Loucy (cell line): ENCODE data around the gene CPNE2.

Experiments
- H2AFZ ChIP-seq: fragments of 200-600 bp; sonication (generic); 2 replicates; pipeline ENCODE4 v1.6.0; 2016; ENCODE audit warnings: antibody characterized with exemption, mild to moderate bottlenecking, low read length, moderate library complexity
- H3F3A ChIP-seq: fragments of 200-600 bp; 2 replicates; pipeline ENCODE4 v1.6.0; 2016; ENCODE audit warnings: antibody characterized with exemption, low read depth, mild to moderate bottlenecking
- H3K27me3 ChIP-seq: fragments of 200-600 bp; sonication (generic); 2 replicates; pipeline ENCODE4 v1.6.1; 2014; ENCODE audit warnings: low read length, mild to moderate bottlenecking; ENCODE audit not compliant: insufficient read depth, poor library complexity, severe bottlenecking
- H3K36me3 ChIP-seq: fragments of 200-600 bp; sonication (generic); 2 replicates; pipeline ENCODE4 v1.6.1; 2016; ENCODE audit warnings: low read length; ENCODE audit not compliant: insufficient read depth
- H3K4me1 ChIP-seq: fragments of 200-600 bp; sonication (generic); 2 replicates; pipeline ENCODE4 v1.5.1; 2014; ENCODE audit warnings: low read length, mild to moderate bottlenecking; ENCODE audit not compliant: insufficient read depth, poor library complexity, severe bottlenecking
- H3K4me2 ChIP-seq: fragments of 200-600 bp; sonication (generic); 2 replicates; pipeline ENCODE4 v1.6.0; 2014; ENCODE audit warnings: antibody characterized with exemption, low read length, low read depth, mild to moderate bottlenecking; ENCODE audit not compliant: poor library complexity, severe bottlenecking
- H3K4me3 ChIP-seq: fragments of 200-600 bp; sonication (generic); 2 replicates; pipeline ENCODE4 v1.5.1; 2014; ENCODE audit warnings: low read length, mild to moderate bottlenecking, mixed read lengths; ENCODE audit not compliant: poor library complexity, severe bottlenecking
- H3K79me2 ChIP-seq: fragments of 200-600 bp; sonication (generic); 2 replicates; pipeline ENCODE4 v1.6.1; 2014; ENCODE audit warnings: low read length; ENCODE audit not compliant: insufficient read depth
- H3K9ac ChIP-seq: fragments of 200-600 bp; sonication (generic); 2 replicates; pipeline ENCODE4 v1.6.0; 2014; ENCODE audit warnings: mild to moderate bottlenecking, low read depth, low read length, moderate library complexity; ENCODE audit not compliant: poor library complexity, severe bottlenecking
- H3K9me2 ChIP-seq: fragments of 200-600 bp; sonication (generic); replicated peaks from 2 replicates; pipeline ENCODE4 v1.6.1; 2016; ENCODE audit warnings: low read depth, low read length, mixed read lengths
- H3K9me3 ChIP-seq: fragments of 200-600 bp; sonication (generic); 2 replicates; pipeline ENCODE4 v1.6.1; 2014; ENCODE audit warnings: mild to moderate bottlenecking, antibody characterized with exemption, low read length, low read depth; ENCODE audit not compliant: insufficient read depth
- H4K20me1 ChIP-seq: fragments of 200-600 bp; sonication (generic); 2 replicates; pipeline ENCODE4 v1.6.0; 2014; ENCODE audit warnings: antibody characterized with exemption, low read length, mild to moderate bottlenecking; ENCODE audit not compliant: insufficient read depth, poor library complexity, severe bottlenecking
- CTCF ChIP-seq: fragments of 200-600 bp; sonication (generic); conservative IDR thresholded peaks from 2 replicates; pipeline ENCODE4 v1.5.1; 2014; ENCODE audit warnings: mild to moderate bottlenecking, antibody characterized with exemption, low read length
- EZH2phosphoT487 ChIP-seq: fragments of 200-600 bp; IDR thresholded peaks from 2 replicates; pipeline ENCODE4 v1.6.1; 2018; ENCODE audit warnings: antibody characterized with exemption, mild to moderate bottlenecking, moderate library complexity, borderline replicate concordance

Gene CPNE2

GRCh38 chr16:57093666-57094564, 1.5 kb downstream of the CPNE2 start:
- Histone ChIP-seq H3K27me3 (no peaks in the 10 kb centered on the region), H3F3A (no peaks in the 10 kb centered on the region), H3K9me2 (no peaks in the 10 kb centered on the region), H3K4me2 (peak overlapping the region; percentile 89), H3K9me3 (no peaks in the 10 kb centered on the region), H4K20me1 (peaks cover 3% of the 10 kb centered on the region), H3K4me3 (peak overlapping the region; percentile 79), H2AFZ (no peak overlapping the region), H3K79me2 (peaks cover 58% of the 10 kb centered on the region), H3K36me3 (no peaks in the 10 kb centered on the region), H3K9ac (peak overlapping the region; percentile 78), H3K4me1 (peaks cover 52% of the 10 kb centered on the region)
- TF ChIP-seq EZH2phosphoT487 (no peak), CTCF (no peak)

DNA sequence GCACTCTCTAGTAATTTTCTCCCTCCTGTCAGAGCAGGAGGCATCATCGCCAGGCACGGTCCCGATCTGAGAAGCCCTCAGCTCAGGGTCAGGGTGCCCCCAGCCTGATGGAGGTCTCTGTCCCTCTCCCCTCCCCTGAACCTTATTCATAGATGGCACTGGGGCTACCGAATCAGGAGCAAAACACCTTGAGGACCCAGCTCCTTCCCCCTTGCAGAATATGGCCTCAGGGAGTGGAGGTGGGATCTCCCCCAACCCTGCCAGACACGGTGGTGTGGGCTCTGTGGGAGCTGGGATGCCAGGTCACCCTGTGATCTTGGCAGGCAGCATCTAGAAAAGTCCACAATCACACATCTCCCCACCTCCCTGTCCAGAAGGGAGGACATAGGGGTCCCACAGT, 2.5 kb downstream of the CPNE2 start:
- Histone ChIP-seq H3K4me3 (peak overlapping the region; percentile 79), H3K9me2 (no peaks in the 10 kb centered on the region), H3K27me3 (no peaks in the 10 kb centered on the region), H4K20me1 (peaks cover 3% of the 10 kb centered on the region), H3K4me1 (peaks cover 57% of the 10 kb centered on the region), H3K36me3 (no peaks in the 10 kb centered on the region), H3F3A (no peaks in the 10 kb centered on the region), H2AFZ (no peak overlapping the region), H3K79me2 (peaks cover 65% of the 10 kb centered on the region), H3K9me3 (no peaks in the 10 kb centered on the region), H3K9ac (peak overlapping the region; percentile 78), H3K4me2 (peak overlapping the region; percentile 89)
- TF ChIP-seq EZH2phosphoT487 (no peak), CTCF (no peak)

- Histone ChIP-seq H3K79me2 (peaks cover 78% of the 10 kb centered on the region), H3K4me1 (peaks cover 67% of the 10 kb centered on the region), H2AFZ (no peak overlapping the region), H3K9me3 (no peaks in the 10 kb centered on the region), H3K27me3 (no peaks in the 10 kb centered on the region), H3K4me3 (peak overlapping the region; percentile 12), H3K4me2 (peak overlapping the region; percentile 89), H4K20me1 (peaks cover 6% of the 10 kb centered on the region), H3K36me3 (no peaks in the 10 kb centered on the region), H3F3A (no peaks in the 10 kb centered on the region), H3K9ac (peak overlapping the region; percentile 34), H3K9me2 (no peaks in the 10 kb centered on the region)
- TF ChIP-seq CTCF (no peak), EZH2phosphoT487 (no peak)
Measured at GRCh38 chr16:57096192-57096591, 3.8 kb downstream of the CPNE2 start.
